Heart left ventricle (tissue), 16 donors: ENCODE results near the gene PDE7B. TPM values are rescaled to one million over a fixed set of nuclear protein-coding genes. Genes with fewer than 3 reads are reported as not detected.
A peak's percentile ranks its signal among the peaks of the same experiment; 100 is the strongest.

ENCODE experiments used
- ATAC-seq, 4 donors: fragments of 200-7000 bp; cut with Tn5 transposase; one replicate each; pipeline ENCODE4 v1.9.1; 2020 to 2022; ENCODE audit warnings: moderate library complexity in 4 of 4, mild to moderate bottlenecking in 3 of 4, moderate number of reproducible peaks in 1 of 4
- DNase-seq, 5 donors: peaks; one replicate each; pipeline ENCODE4 v3.0.0-alpha.2; 2020
- H3K27ac ChIP-seq, 12 donors: fragments of 200-600 bp; sonication (generic) in 4 of 12; one replicate each; pipeline versions ENCODE4 v1.5.0 to v1.8.0; 2016 to 2022; ENCODE audit warnings: mild to moderate bottlenecking in 2 of 12
- H3K27me3 ChIP-seq, 9 donors: fragments of 200-600 bp; sonication (generic) in 2 of 9; one replicate each; pipeline versions ENCODE4 v1.5.1 to v1.8.0; 2016 to 2022; ENCODE audit warnings: mild to moderate bottlenecking in 3 of 9
- H3K36me3 ChIP-seq, 9 donors: fragments of 200-600 bp; sonication (generic) in 2 of 9; one replicate each; pipeline versions ENCODE4 v1.5.0 to v1.8.0; 2018 to 2022; ENCODE audit warnings: mild to moderate bottlenecking in 2 of 9
- H3K4me1 ChIP-seq, 12 donors: fragments of 200-600 bp; sonication (generic) in 4 of 12; one replicate each; pipeline versions ENCODE4 v1.5.0 to v1.8.0; 2016 to 2022; ENCODE audit warnings: mild to moderate bottlenecking in 3 of 12
- H3K4me3 ChIP-seq, 12 donors: fragments of 200-600 bp; sonication (generic) in 4 of 12; one replicate each; pipeline versions ENCODE4 v1.5.0 to v1.8.0; 2017 to 2022; ENCODE audit warnings: mild to moderate bottlenecking in 9 of 12, moderate library complexity in 4 of 12
- H3K9me3 ChIP-seq, 12 donors: fragments of 200-600 bp; sonication (generic) in 4 of 12; one replicate each; pipeline versions ENCODE4 v1.5.0 to v1.8.0; 2016 to 2022; ENCODE audit warnings: mild to moderate bottlenecking in 1 of 12
- CTCF ChIP-seq, 12 donors: fragments of 200-600 bp; sonication (generic) in 4 of 12; IDR thresholded peaks; one replicate each; pipeline versions ENCODE4 v1.5.0 to v1.8.0; 2018 to 2022; ENCODE audit warnings: antibody characterized with exemption in 12 of 12, mild to moderate bottlenecking in 5 of 12
- POLR2A ChIP-seq, 2 donors: fragments of 450-650 bp; IDR thresholded peaks; one replicate each; pipeline ENCODE4 v1.6.1; 2017; ENCODE audit warnings: antibody characterized with exemption in 2 of 2, mild to moderate bottlenecking in 2 of 2, moderate library complexity in 2 of 2
- WGBS, 4 donors: extraction: QIAGEN DNeasy Blood & Tissue Kit in 2 of 4; methylation state at CpG; one replicate each; pipeline versions ENCODE4 v1.1.5 to v1.1.7; 2013 to 2018; 5-methylcytosine and 5-hydroxymethylcytosine counted together
- intact Hi-C, 10 donors: fragments of 100-400 bp; cut with DNase I; formaldehyde crosslinking; loops; one replicate each; pipeline versions ENCODE4 v1.11.1 to v1.14.2; 2022
- polyA plus RNA-seq, 2 donors: library from polyadenylated mRNA; stranded (reverse); fragments of 200-250 nt; gene quantifications; one replicate each; pipeline ENCODE4 v1.2.3, GENCODE V29; 2013
- total RNA-seq, 9 donors: library from RNA; depleted of rRNA in 2 of 9; stranded (reverse); fragments of >200 nt in 2 of 9; fragmentation: NEBNext Ultra II Directional in 3 of 9; extraction: Animal tissue kit (Norgen Biotek cat#: 25700) in 3 of 9; gene quantifications; one replicate each; pipeline versions ENCODE4 v1.1.0 to v1.2.4, GENCODE V29; 2016 to 2023
- donor health status: ischemic (EF 13 %, LVEDD 7.1; RV severe dilation, severe dysfunction).
- donor health status: healthy with polysubstance abuse.
- donor health status: DM: no; HTN: yes; CAD: no.
- donor health status: DM: no; HTN: no; CAD: no.
- donor health status: ischemic (EF 25% LVEDD 6.9; RV normal size, moderate dysfunction).
- donor health status: ischemic (EF 25% LVEDD 5.7; RV mildly dilated, moderate dysfunction).
- donor health status: healthy.
- donor health status: DM: yes; HTN: yes; CAD: no.
- donor health status: ischemic (EF 35%, LVEDD 5.7; RV mildly dilated, moderate dysfunction).
- donor health status: nonischemic (EF 11% LVEDD 7.7; RV severe dilation, severe dysfunction).
- donor health status: DM: yes; HTN: yes; CAD: no.
- donor health status: PGD.
- donor health status: ischemic (EF 29% LVEDD 5.4; RV normal size, mild dysfunction).
- donor health status: nonischemic (EF 23%, LVEDD 6.1; RV moderate dilation, normal function).

PDE7B gene
- total and polyA plus RNA-seq, 11 donors: 4.4 to 29.1 (median 9.0) TPM

- Histone ChIP-seq H3K4me3 (no peak overlapping the region), H3K4me1 (peaks cover 0 to 67% (median 26%) of the 10 kb centered on the region in 12 donors), H3K36me3 (peaks cover 0 to 8% (median 0%) of the 10 kb centered on the region in 9 donors), H3K27ac (peak overlapping the region in 3 of 12 donors; percentile 13 to 87 (median 80)), H3K9me3 (no peaks in the 10 kb centered on the region), H3K27me3 (no peaks in the 10 kb centered on the region)
- intact Hi-C loops: loop anchor here in 1 of 10 donors (5.0 kb wide), 1 partner anchor 35 kb away; no protein-coding TSS in a partner anchor
- 91 to 96% (median 93%) methylated on average over 3 of the region's 3 CpGs for whole genome bisulfite sequencing, 4 donors
- no peak for TF ChIP-seq POLR2A (IDR thresholded peaks at IDR 0.05)
- TF ChIP-seq CTCF (IDR thresholded peaks at IDR 0.05): no peak
- no peak for DNase-seq
- ATAC-seq: no peak
These were observed 260.8 kb downstream of the PDE7B start for GRCh38 chr6:136112262-136112661.

- peak overlapping the region in 1 of 12 donors; percentile 3 for H3K4me3 ChIP-seq
- no peaks in the 10 kb centered on the region for H3K9me3 ChIP-seq
- no peaks in the 10 kb centered on the region for H3K27me3 ChIP-seq
- peak overlapping the region; percentile 3 to 89 (median 74) for H3K27ac ChIP-seq
- 3 to 7% (median 6%) methylated on average over 5 of the region's 5 CpGs for WGBS, 4 donors
- H3K36me3 ChIP-seq: peaks cover 0 to 8% (median 0%) of the 10 kb centered on the region in 9 donors
- TF ChIP-seq CTCF (IDR thresholded peaks at IDR 0.05) (no peak), POLR2A (IDR thresholded peaks at IDR 0.05) (peak in 1 of 2 donors; percentile 63)
- H3K4me1 ChIP-seq: peaks cover 0 to 67% (median 32%) of the 10 kb centered on the region in 12 donors
- ATAC-seq (peak; percentile 94 to 97 (median 96)), DNase-seq (peak in 4 of 5 donors; percentile 67 to 75 (median 74))
- intact Hi-C loops: loop anchor here in 1 of 10 donors (5.0 kb wide), 1 partner anchor 34 kb away; no protein-coding TSS in a partner anchor
These were observed 262.3 kb downstream of the PDE7B start for GRCh38 chr6:136113736-136114173.

- TF ChIP-seq POLR2A (IDR thresholded peaks at IDR 0.05) (no peak), CTCF (IDR thresholded peaks at IDR 0.05) (no peak)
- DNase-seq (peak in 1 of 5 donors; percentile 33), ATAC-seq (peak in 2 of 4 donors; percentile 4 to 16)
- Histone ChIP-seq H3K4me1 (peaks cover 0 to 74% (median 40%) of the 10 kb centered on the region in 12 donors), H3K27me3 (no peaks in the 10 kb centered on the region), H3K4me3 (no peak overlapping the region), H3K27ac (peak overlapping the region in 10 of 12 donors; percentile 60 to 89 (median 76)), H3K9me3 (no peaks in the 10 kb centered on the region), H3K36me3 (peaks cover 0 to 4% (median 0%) of the 10 kb centered on the region in 9 donors)
- WGBS, 4 donors: 87 to 92% (median 91%) methylated on average over 6 to 7 of the region's 7 CpGs
- intact Hi-C loops: loop anchor here in 2 of 10 donors (5.0 kb wide), 2 partner anchors 33 to 77 kb away; no protein-coding TSS in a partner anchor
These were observed 263.2 kb downstream of the PDE7B start for GRCh38 chr6:136114661-136115060.

GRCh38 chr6:136115941-136116340, 264.4 kb downstream of the PDE7B start:
- intact Hi-C loops: loop anchor here in 1 of 10 donors (5.0 kb wide), 1 partner anchor 79 kb away; no protein-coding TSS in a partner anchor
- no peak for TF ChIP-seq POLR2A (IDR thresholded peaks at IDR 0.05)
- no peak for TF ChIP-seq CTCF (IDR thresholded peaks at IDR 0.05)
- Histone ChIP-seq H3K27ac (peak overlapping the region in 9 of 12 donors; percentile 6 to 66 (median 41)), H3K36me3 (peaks cover 0 to 2% (median 0%) of the 10 kb centered on the region in 9 donors), H3K4me3 (no peak overlapping the region), H3K27me3 (no peaks in the 10 kb centered on the region), H3K9me3 (no peaks in the 10 kb centered on the region), H3K4me1 (peaks cover 0 to 77% (median 42%) of the 10 kb centered on the region in 12 donors)
- ATAC-seq (no peak), DNase-seq (no peak)
- WGBS, 4 donors: 38 to 48% (median 39%) methylated on average over 1 of the region's 1 CpG
